ENCODE measurements around the gene MMUT.

The MMUT gene

GRCh38 chr6:49462599-49462926, 490 bp downstream of the MMUT start:
- no peak for DNase-seq (ENCODE audit: low read depth)
- H3K4me3 ChIP-seq (ENCODE audit: low read depth, low read length), result peak overlapping the region; percentile 91
- TF ChIP-seq CTCF (IDR thresholded peaks at IDR 0.05; ENCODE audit: low read depth, low read length, missing control alignments), result no peak

GRCh38 chr6:49462071-49462470, 982 bp downstream of the MMUT start:
- no peak for DNase-seq (ENCODE audit: low read depth)
- H3K4me3 ChIP-seq (ENCODE audit: low read depth, low read length), result peak overlapping the region; percentile 91
- TF ChIP-seq CTCF (IDR thresholded peaks at IDR 0.05; ENCODE audit: low read depth, low read length, missing control alignments), result no peak

GRCh38 chr6:49457771-49458170, 5.3 kb downstream of the MMUT start:
- no peak for TF ChIP-seq CTCF (IDR thresholded peaks at IDR 0.05; ENCODE audit: low read depth, low read length, missing control alignments)
- no peak for DNase-seq (ENCODE audit: low read depth)
- no peak overlapping the region for H3K4me3 ChIP-seq (ENCODE audit: low read depth, low read length)

- DNase-seq (ENCODE audit: low read depth), result no peak
- TF ChIP-seq CTCF (IDR thresholded peaks at IDR 0.05; ENCODE audit: low read depth, low read length, missing control alignments), result no peak
- H3K4me3 ChIP-seq (ENCODE audit: low read depth, low read length), result no peak overlapping the region; the same call in 1 of the 2 replicates
Observed at GRCh38 chr6:49454787-49455709, 8.0 kb downstream of the MMUT start.

- TF ChIP-seq CTCF (IDR thresholded peaks at IDR 0.05; ENCODE audit: low read depth, low read length, missing control alignments), result peak; percentile 19
- DNase-seq (ENCODE audit: low read depth), result no peak
- no peak overlapping the region for H3K4me3 ChIP-seq (ENCODE audit: low read depth, low read length)
Observed at GRCh38 chr6:49453221-49453620, 9.8 kb downstream of the MMUT start.

- TF ChIP-seq CTCF (IDR thresholded peaks at IDR 0.05; ENCODE audit: low read depth, low read length, missing control alignments), result no peak
- DNase-seq (ENCODE audit: low read depth), result no peak
- H3K4me3 ChIP-seq (ENCODE audit: low read depth, low read length), result no peak overlapping the region
Observed at GRCh38 chr6:49430866-49431265, 32.2 kb downstream of the MMUT start.

- no peak overlapping the region for H3K4me3 ChIP-seq (ENCODE audit: low read depth, low read length)
- no peak for TF ChIP-seq CTCF (IDR thresholded peaks at IDR 0.05; ENCODE audit: low read depth, low read length, missing control alignments)
- no peak for DNase-seq (ENCODE audit: low read depth)
Observed at GRCh38 chr6:49430187-49430586, 32.9 kb downstream of the MMUT start.
